Stimulated activated CD8-positive, alpha-beta memory T cell treated with anti-CD3 and anti-CD28 coated beads, Interleukin-7, amount 100 ng/mL, for 4 hours (primary cell): Measurements from ENCODE around the gene RPF1.
"Not testable (repeated sequence)": the region's sequence is repeated elsewhere in the genome, so short reads cannot be mapped to it uniquely, and the experiment has no call there.

Experiments
- DNase-seq, 2 donors: peaks; one replicate each; pipeline ENCODE4 v3.0.0-alpha.2; 2020; ENCODE audit warnings: low read depth in 2 of 2

The RPF1 gene

GRCh38 chr1:84492726-84493125 is 13.7 kb downstream of the RPF1 start:
- DNase-seq = no peak

- no peak for DNase-seq
Observed at GRCh38 chr1:84493747-84494146, 14.7 kb downstream of the RPF1 start.

GRCh38 chr1:84496498-84496897 is 17.4 kb downstream of the RPF1 start:
- DNase-seq = no peak

GRCh38 chr1:84497631-84498275 is 18.7 kb downstream of the RPF1 start:
- no peak for DNase-seq

GRCh38 chr1:84502927-84503326 is 23.9 kb downstream of the RPF1 start:
- no peak for DNase-seq

- DNase-seq = no peak
Observed at GRCh38 chr1:84504580-84505492, 25.8 kb downstream of the RPF1 start.

GRCh38 chr1:84505493-84506001 is 26.5 kb downstream of the RPF1 start:
- DNase-seq = no peak

GRCh38 chr1:84506002-84506728 is 27.1 kb downstream of the RPF1 start, which contains the start of the genes GNG5 and SPATA1:
GNG5 (minus strand) TSS chr1:84506581; CDS start chr1:84506091, 490 bp downstream.
SPATA1 (plus strand) TSS chr1:84506386; CDS start chr1:84516360, 9,974 bp downstream.
- peak; percentile 95 to 98 for DNase-seq

- no peak for DNase-seq
Observed at GRCh38 chr1:84506729-84507453, 27.8 kb downstream of the RPF1 start.

GRCh38 chr1:84507887-84508286 is 28.8 kb downstream of the RPF1 start:
- not testable (repeated sequence) for DNase-seq

GRCh38 chr1:84508510-84508909 is 29.4 kb downstream of the RPF1 start:
- DNase-seq = no peak

GRCh38 chr1:84509029-84509428 is 30.0 kb downstream of the RPF1 start:
- no peak for DNase-seq

GRCh38 chr1:84510165-84510564 is 31.1 kb downstream of the RPF1 start:
- DNase-seq = no peak

- no peak for DNase-seq
Observed at GRCh38 chr1:84510668-84511067, 31.6 kb downstream of the RPF1 start.

GRCh38 chr1:84524590-84524989 is 45.5 kb downstream of the RPF1 start:
- no peak for DNase-seq

- DNase-seq = no peak
Observed at GRCh38 chr1:84525779-84526178, 46.7 kb downstream of the RPF1 start.

- no peak for DNase-seq
Observed at GRCh38 chr1:84538599-84538998, 59.5 kb downstream of the RPF1 start.

GRCh38 chr1:84539972-84540371 is 60.9 kb downstream of the RPF1 start:
- DNase-seq = no peak

- DNase-seq = no peak
Observed at GRCh38 chr1:84540759-84541158, 61.7 kb downstream of the RPF1 start.

GRCh38 chr1:84541679-84542078 is 62.6 kb downstream of the RPF1 start:
- no peak for DNase-seq
